Measurements from ENCODE around the gene SLIT3.
"Not testable (repeated sequence)": the region's sequence is repeated elsewhere in the genome, so short reads cannot be mapped to it uniquely, and the experiment has no call there.

SLIT3 gene

DNA sequence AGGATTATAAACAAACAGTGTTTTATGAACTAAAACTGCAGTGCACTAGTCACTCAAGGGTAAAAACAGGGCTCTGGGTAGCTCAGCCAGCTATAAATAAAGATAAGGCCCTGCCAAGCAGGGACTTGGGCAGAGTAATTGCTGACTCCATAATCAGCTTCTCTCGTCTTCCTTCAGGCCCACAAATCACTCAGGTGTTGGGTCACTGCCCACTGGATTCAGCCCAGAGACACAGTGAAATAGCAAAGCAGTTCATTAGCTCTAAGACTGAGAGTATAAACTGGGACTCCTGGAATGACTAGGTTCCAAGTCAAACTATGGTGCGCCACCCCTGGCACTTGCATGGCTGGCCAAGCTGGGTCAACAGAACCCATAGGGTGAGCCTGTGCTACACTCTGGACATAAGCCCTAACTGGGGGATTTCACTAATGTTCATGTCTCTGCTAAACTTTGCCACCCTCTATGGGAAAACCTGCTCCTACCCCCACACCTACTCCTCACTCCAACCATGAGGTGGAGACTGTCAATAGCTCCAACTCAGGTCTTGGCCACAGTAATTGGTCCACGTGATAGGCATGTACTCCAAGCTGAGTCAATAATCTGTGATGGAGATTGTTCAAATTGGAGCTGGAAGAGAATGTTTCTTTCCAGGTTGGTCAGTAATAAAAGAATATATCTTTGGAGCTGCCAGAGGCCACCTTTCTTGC lies 158.5 kb downstream of the SLIT3 start:
- DNase-seq (ENCODE audit: low read depth in 3 of 3) = no peak

DNA sequence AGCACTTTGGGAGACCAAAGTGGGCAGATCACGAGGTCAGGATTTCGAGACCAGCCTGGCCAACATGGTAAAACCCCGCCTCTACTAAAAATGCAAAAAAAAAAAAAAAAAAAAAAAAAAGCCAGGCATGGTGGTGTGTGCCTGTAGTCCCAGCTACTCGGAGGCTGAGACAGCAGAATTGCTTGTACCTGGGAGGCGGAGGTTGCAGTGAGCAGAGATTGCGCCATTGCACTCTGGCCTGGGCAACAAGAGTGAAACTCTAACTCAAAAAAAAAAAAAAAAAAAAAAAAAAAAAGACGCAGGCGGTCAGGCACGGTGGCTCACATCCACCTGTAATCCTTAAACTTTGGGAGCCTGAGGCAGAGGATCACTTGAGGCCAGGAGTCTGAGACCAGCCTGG lies 160.7 kb downstream of the SLIT3 start:
- not testable (repeated sequence) for DNase-seq (ENCODE audit: low read depth in 3 of 3)

DNA sequence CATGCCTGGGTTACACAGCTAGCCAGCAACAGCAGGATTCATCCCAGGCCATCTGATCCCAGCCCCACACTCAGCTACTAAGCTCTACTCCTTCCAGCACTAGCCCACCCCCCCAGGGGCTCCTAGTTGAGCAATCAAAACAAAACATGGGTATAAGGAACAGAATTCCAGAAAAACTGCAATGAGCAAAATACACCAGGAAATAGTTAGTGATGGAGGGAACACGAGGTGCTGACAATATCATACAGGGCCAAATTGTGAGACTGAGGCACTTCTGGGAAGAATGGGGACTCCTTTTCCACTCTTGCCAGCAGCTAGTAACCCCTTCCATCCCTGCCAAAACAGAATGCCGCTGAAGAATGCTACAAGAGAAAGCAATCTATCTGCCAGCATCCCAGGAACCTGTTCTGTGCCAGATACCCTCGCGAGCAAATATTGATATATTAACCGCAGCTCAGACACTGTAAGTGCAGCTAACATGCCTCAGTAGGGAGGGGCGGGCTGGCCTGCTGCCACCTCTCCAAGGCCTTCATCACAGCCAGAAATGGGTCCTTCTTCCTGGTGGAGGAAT lies 161.4 kb downstream of the SLIT3 start:
- DNase-seq (ENCODE audit: low read depth in 3 of 3) = no peak

DNA sequence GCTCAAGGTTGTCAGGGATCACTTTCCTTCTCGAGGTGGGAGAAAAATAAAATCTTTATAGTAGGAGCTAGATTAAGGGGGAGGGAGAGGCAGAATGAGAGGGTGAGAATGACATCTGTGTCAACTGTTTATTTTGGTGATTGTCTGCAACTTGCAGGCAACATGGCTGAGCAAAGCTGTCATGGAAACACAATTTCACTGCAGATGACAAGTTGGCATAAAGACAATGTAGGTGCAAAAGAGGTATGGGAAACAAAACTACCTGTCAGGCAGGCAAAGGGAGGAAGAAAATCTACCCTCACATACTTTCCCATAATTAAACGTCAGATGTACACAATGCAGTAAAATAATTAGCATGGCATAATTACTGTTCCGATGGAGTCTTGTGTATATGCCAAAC lies 167.4 kb downstream of the SLIT3 start:
- DNase-seq (ENCODE audit: low read depth in 3 of 3) = no peak

DNA sequence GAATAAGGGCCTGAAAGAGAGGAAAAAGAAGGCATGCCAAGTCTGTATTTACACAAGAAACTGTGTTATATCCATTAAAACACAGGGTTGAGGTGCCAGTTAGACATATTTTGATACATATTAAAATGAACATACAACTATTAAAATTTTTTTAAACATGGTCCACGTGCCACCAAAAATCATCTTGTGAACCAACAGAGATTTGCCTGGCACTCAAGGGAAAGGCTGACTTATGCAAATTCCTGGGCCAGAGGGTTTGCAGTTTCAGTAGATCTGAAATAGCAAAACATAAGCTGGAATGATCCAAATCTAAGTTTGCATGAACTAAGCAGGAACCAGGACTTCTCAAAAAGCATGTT lies 168.7 kb downstream of the SLIT3 start:
- DNase-seq (ENCODE audit: low read depth in 3 of 3) = no peak

DNA sequence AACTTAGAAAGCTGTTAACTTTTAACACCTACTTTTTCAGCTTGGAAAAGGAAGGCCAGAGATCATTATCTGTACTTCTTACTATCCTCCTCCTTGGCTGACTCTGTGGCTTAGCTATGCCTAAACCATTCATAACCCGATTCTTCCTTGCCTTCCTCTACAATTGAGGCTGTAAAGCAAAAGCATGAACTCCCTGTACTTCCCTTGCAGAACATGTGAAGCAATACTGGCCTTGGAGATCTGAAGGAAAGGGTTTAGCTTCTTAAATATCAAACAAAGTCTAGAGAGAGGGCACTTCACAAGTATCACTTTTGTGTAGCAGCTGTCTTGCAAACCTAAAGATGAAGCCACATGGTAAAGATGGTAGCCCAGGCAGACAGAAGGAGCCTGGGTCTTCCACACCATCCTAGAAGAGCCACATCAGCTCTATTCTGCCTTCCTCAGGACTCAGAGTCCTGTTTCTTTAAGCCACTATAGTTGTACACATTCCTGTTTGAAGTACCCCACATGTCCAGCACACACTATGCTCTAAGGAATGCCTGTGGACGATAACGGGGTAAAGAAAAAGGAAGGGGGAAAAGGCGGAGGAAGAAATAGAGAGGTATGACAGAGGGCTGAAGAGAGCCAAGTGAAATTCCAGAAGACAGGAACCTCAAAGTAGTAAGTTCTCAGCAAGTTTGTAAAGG lies 169.2 kb downstream of the SLIT3 start:
- no peak for DNase-seq (ENCODE audit: low read depth in 3 of 3)

DNA sequence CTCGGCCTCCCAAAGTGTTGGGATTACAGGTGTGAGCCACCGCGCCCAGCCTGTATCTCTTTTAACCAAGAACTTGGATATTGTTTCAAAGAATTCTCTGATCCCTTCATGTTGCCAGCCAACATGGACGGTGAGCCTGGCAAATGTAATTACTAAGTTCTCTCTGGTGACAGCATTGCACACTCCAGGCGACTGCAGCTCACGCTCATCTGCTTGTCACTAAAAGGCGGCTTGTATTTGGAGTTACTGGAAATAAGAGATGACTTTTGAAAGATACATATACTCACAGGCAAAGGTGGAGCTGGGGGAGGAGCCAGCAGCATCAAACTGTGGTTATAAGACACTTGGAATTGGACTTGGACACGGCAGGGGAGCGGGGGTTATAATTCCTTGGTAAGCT lies 172.3 kb downstream of the SLIT3 start:
- no peak for DNase-seq (ENCODE audit: low read depth in 3 of 3)

DNA sequence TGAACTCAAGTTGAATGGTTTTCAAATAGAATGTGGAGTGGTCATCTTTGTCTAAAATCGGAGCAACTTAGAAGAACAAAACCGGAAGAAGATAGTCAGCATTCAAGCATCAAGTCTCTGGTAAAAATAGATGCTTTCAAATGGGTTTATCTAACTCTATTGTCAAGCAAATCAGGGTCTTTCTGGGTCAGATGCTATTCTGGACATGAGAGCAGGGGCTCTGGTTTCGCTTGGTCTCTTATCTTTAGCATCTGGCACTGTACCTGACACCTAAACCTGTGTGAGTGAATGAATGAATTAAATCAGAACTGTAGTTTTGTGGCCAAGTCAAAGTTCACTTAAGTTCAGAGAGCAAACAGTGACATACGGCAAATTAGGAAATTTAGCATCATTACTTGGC lies 173.5 kb downstream of the SLIT3 start:
- no peak for DNase-seq (ENCODE audit: low read depth in 3 of 3)

DNA sequence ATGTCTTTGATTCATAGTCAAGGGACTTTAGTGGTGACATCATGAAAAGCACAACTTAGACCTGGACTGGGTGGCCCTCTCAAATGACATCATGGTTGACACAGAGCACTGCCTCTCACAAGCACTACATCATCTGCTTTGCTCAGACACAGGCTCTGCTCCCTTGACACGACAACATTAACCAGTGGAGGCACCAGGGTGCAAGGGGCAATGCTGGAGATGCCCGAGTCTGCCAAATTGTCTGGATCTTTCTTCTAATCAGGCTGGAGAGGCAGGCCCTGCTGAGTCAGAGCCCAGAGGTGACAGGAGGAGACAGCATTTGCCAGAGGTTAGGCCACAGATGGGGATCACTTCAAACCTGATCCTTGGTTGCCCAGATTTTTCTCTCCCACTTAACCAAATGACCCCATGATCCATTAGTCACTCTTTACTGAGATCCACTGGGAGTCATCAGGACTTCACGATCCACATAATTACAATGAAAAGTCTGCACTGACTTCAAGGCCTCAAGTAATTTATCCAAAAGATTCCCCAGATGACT lies 174.4 kb downstream of the SLIT3 start:
- no peak for DNase-seq (ENCODE audit: low read depth in 3 of 3)

DNA sequence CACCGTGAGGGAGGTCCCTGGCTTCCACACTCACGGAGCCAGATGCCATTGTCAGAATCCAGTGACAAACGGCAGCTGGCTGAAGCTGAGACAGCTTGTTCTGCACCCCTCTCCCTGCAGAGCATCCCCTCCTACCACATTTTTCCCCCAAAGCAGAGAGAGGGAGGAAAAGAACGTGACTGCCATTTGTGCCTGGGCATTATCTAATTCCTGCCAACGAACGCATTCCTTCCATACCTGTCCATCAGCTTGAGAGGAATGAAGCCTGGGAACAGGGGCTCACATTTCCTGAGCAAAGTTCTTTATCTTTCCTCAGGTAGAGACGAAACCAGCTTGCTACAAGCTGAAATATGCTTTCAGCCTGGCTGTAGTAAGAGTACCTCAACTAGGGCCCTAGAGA lies 175.4 kb downstream of the SLIT3 start:
- DNase-seq (ENCODE audit: low read depth in 3 of 3) = no peak

DNA sequence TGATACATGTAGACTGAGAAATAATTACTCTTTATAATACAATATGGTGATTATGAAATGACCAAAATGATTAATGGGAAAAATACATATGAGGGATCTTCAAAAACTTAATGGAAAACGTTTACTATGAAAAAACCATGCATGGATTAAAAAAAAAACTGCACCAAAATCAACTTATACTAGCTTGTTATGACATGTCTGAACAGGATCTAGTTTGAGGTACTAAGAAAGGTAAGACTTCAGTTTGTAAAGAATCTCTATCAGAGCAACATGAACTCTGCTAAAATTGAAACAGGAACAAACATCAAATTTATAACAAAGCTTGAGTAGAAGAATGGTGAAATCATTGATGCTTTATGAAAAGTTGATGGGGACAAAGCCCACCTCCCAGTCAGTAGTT lies 178.0 kb downstream of the SLIT3 start:
- no peak for DNase-seq (ENCODE audit: low read depth in 3 of 3)

DNA sequence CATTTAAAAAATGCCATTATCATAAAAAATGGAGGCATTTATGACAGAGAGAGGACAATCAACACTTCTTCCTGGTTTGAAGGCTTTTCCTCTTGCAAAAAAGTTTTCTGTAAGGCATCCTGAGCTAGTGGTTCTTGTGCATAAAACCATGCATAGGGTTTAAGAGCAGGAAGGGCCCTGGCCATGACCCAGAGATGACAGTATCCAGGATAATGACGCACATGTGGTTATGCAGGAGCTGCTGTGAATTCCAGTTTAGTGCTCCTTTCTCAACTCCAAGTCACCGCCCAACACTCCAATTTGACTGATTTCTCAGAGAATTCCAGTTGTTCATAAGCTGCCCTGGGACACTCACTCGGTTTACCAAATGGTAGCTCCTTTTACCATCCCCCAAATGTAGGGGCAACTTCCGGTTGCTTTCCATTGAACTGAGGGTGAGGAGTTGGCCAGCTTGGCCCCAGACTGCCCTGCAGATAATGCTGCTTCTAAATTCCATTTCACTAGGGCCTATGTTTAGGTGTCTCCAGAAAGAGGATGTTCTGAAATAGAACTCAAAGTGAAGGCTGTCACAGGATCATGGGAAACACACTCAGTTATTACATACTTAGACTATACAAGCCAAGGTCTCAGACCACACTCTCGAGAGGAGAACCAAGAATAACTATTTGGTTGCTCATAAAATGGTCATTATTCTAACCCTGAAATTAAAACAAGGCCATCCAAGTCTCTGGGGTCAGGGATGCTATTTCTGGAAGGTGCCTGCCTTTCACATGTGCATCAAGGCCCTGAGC lies 179.1 kb downstream of the SLIT3 start:
- DNase-seq (ENCODE audit: low read depth in 3 of 3) = no peak

DNA sequence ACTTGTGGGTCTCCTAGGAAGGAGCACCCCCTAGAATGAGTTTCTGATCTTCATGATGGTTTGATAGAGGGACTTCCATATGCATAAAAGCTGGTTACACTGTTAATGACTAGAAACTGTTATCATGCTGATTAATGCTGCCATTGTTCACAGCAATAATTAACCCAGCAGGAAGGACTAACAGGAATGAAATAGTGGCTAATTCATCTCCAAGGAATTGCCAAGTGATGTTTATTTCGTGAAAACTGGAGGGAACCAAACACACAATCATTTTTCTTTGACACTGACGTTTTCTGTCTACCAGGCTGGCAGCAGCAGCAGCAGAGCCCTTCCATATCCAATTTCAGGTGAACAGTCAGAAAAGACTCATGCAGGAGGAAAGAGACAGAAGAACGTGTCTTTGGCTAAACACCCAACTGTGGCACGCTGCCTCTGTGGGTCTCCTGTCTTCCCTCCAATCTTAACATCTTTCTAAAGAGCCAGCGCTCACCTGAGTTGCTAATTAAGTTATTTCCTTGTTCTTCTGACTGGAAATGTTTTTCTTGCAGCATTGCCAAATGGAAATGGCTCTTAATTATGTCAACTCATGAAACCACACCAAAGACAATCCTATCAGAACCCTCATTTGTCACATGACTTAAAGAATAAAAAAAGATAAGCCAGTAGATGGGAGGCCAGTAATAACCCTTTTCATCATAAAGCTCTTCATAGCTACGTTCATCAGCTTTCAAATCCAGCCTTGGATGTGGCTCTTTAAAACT lies 181.5 kb downstream of the SLIT3 start:
- DNase-seq (ENCODE audit: low read depth in 3 of 3) = no peak

DNA sequence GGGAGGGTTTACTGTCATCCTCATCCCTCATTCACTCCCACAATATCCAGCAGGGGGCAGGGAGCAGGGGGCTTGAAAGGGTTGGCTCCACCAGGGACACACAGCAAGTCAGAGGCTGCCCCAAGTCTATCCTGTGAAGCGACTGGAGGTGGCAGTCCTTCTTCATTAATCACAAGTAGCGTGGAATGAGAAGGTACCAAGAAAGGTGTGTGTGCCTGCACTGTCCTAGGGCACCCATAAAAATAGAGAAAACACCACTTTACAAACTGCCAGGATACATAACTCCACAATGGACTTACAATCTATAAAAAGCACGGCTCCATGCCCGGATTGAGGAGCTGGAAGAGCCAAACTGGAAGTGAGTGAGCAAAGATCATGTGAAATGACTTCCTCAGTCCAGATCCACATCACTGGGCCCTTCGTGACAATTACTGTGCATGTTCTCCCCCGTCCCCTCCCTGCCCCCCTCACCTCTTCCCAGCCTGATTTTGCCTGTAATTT lies 183.9 kb downstream of the SLIT3 start:
- no peak for DNase-seq (ENCODE audit: low read depth in 3 of 3)

DNA sequence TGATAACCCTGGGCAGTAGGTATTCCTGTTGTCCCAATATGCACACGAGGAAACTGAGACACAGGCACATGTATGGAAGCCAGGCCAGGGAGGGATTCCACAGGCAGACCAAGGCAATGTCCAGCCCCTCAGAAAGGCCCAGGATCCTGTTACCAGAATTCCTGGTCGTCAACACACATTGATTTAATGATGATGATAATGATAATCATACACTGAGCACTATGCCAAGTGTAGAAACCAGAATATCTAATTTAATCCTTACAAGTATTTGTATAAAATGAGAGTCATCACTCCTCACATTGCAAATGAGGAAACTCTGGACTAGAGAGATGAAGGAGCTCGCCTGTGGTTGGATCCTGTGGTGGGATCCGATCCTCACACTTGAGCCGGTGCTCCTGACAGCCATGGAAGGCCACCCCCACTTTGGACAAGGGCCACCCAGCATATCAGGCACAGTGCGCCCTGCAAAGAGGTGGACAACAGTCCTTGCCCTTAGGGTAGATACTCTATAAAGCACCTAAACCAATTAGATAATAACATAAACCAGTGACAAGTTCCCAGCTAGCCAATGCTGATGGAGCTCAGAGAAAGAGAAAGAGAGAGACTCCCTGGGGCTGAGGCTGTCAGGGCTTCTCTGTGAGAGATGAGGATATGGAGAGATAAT lies 185.3 kb downstream of the SLIT3 start:
- DNase-seq (ENCODE audit: low read depth in 3 of 3) = no peak

DNA sequence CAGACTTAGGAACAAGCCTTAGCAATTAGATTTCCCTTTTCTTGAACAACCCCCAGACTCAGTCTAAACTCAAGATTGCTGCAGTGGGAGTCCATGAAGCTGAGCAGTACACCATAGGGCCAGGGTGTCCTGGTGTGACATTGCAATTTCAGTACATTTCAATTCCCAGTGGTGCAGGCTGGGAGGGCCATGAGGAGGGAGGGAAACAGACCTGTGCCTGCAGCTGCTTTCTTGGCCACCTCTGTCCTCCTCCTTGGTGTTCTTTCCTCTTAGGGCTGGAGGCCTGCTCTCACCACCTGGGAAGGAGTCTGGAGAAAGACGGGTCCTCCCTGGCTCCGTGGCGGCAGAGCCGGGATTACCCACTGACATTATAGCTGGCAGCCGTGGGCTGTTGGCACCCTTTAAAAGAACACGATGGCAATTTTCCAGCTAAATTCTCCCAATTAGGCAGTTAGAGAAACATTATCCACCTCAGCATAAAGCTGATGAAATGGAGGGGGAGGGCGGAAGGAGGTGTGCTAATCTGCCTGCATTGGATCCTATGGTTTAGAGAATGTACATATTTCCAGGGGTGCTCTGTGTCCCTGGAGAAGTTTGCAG lies 186.4 kb downstream of the SLIT3 start:
- no peak for DNase-seq (ENCODE audit: low read depth in 3 of 3)

DNA sequence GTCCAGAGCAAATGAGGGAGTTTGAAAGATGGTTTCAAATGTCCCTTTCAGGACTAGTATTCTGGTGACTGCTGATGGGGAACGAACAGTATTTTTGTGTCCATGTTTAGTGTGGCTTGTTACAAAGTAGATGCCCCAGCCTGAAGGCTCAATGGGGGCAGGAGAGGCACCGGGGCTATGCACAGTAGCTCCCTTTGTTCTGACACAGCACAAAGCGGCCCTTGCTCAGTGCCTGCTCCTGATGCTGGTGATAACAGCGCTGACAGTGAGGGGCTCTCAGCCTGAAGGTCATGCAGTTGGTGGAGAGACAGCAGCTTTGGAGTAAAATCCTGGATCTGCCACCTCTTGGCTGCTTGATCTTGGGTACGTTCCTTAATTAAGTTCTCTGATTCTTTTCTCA lies 188.9 kb downstream of the SLIT3 start:
- no peak for DNase-seq (ENCODE audit: low read depth in 3 of 3)

DNA sequence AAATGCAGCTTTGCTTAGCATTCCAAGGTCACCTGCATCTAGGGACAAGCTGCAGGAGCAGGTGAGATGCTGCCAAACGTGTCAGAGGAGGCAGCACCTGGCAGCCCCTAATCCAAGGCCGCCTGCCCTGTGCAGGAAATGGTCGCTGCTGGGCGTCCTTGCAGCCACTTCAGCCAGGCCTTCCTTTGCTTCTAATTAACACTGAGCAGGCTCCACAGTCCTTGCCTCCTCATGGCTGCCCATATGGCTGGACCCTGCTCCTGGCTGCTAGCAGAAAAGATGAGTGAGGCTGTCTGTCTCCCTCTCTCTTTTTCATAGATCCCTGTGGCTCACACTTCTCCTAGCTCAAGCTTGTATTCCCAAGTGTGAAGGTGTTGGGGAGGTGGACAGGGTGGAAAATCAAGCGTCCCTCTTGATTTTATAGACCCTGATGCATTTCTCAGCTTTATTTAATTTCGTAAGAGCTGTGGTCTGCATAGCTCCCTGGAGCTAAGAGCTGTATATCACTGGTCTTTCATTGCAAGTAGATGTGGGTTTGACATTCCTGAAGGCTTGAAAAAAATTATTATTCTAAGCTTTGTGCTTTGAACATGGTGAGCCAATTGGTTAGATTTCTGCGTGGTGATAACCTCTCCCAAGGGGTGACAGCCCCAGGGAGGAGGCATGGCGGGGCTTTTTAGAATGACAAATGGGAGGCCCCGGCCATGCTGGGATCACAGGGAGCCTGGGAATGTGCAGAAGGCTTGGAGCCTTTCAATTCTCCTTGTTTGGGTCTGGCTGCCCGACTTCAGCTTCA lies 193.8 kb downstream of the SLIT3 start:
- DNase-seq (ENCODE audit: low read depth in 3 of 3) = no peak

DNA sequence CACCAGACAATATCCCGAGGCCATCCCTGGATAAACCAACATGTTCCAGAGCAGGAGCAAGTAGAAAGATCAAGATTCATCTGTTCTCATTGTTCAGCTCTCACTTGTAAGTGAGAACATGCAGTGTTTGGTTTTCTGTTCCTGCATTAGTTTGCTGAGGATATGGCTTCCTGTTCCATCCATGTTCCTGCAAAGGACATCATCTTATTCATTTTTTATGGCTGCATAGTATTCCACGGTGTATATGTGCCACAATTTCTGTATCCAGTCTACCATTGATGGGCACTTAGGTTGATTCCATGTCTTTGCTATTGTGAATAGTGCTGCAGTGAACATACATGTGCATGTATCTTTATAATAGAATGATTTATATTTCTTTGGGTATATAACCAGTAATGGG lies 195.4 kb downstream of the SLIT3 start:
- DNase-seq (ENCODE audit: low read depth in 3 of 3) = not testable (repeated sequence)

Data from stimulated activated CD4-positive, alpha-beta T cell treated with anti-CD3 and anti-CD28 coated beads, TNF-alpha, amount 100 ng/mL, for 4 hours (primary cell).